GM12865 (cell line): ENCODE data around the gene GPD2.
A peak's percentile ranks its signal among the peaks of the same experiment; 100 is the strongest.
"Not testable (repeated sequence)": the region's sequence is repeated elsewhere in the genome, so short reads cannot be mapped to it uniquely, and the experiment has no call there.

Experiments
- DNase-seq: peaks from one replicate; pipeline ENCODE4 v3.0.0; 2010; ENCODE audit warnings: low read depth
- H3K4me3 ChIP-seq: 2 replicates; pipeline ENCODE4 v1.5.1; 2011; ENCODE audit warnings: mild to moderate bottlenecking, low read depth, low read length, control low read depth
- TF ChIP-seq, protein P1 (sequence below): IDR thresholded peaks from 2 replicates; pipeline ENCODE4 v1.5.1; 2011; ENCODE audit warnings: low read length, control low read depth, low read depth, inconsistent platforms; ENCODE audit not compliant: insufficient read depth; ENCODE audit errors: missing control alignments

Gene GPD2

DNA sequence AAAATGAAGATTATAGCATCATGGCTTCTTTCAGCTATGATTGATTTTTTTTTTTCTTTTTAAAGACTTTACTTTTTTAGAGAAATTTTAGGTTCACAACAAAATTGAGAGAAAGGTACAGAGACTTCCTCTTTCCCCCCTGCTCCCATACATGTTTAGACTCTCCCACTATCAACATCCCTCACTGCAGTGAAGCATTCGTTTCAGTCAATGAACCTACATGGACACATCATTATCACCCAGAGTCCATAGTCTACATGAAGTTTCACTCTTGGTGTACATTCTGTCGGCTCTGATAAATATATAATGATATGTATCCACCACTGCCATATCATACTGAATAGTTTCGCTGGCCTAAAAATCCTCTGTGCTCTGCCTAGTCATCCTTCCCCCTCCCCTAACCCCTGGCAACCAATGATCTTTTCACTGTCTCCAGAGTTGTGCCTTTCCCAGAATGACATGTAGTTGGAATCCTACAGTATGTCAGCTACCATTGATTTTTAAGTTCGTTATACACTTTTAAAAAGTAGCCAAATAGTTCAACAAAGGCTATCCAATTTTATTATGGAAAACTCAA, 86.8 kb downstream of the GPD2 start:
- TF ChIP-seq, protein P1, sequence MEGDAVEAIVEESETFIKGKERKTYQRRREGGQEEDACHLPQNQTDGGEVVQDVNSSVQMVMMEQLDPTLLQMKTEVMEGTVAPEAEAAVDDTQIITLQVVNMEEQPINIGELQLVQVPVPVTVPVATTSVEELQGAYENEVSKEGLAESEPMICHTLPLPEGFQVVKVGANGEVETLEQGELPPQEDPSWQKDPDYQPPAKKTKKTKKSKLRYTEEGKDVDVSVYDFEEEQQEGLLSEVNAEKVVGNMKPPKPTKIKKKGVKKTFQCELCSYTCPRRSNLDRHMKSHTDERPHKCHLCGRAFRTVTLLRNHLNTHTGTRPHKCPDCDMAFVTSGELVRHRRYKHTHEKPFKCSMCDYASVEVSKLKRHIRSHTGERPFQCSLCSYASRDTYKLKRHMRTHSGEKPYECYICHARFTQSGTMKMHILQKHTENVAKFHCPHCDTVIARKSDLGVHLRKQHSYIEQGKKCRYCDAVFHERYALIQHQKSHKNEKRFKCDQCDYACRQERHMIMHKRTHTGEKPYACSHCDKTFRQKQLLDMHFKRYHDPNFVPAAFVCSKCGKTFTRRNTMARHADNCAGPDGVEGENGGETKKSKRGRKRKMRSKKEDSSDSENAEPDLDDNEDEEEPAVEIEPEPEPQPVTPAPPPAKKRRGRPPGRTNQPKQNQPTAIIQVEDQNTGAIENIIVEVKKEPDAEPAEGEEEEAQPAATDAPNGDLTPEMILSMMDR: no peak
- no peak for DNase-seq
- H3K4me3 ChIP-seq: no peak overlapping the region

DNA sequence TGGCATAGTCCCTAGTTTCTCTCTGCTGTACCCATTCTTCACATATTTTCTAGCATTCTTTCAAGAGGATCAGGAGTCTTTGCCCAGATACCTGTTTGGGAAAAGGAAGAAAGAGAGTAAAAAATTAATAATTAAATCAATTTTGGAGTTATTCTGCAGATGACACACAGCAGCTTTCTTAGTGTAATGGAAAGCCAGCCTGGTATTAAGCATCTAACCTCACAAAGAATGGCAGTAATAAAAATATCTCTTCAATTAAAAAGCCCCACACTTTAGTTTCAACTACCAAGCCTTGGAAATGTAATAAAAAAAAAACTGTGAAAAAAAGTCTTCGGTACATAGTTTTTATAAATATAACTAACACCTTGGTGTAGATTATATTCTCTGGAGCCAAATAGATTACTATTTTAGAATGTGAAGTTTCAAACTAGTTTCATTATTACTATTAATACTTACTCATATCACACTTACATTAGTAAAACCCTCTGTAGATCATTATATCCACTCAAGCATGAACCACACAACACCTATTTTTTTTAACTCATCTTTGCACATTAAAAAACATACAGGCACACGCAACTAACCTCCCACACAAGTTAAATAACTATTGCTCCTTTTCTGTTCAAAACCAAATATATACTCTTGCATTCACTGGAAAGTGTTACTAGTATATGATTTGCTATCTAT, 90.9 kb downstream of the GPD2 start:
- peak; percentile 71 for DNase-seq
- H3K4me3 ChIP-seq: no peak overlapping the region
- TF ChIP-seq, protein P1: no peak

DNA sequence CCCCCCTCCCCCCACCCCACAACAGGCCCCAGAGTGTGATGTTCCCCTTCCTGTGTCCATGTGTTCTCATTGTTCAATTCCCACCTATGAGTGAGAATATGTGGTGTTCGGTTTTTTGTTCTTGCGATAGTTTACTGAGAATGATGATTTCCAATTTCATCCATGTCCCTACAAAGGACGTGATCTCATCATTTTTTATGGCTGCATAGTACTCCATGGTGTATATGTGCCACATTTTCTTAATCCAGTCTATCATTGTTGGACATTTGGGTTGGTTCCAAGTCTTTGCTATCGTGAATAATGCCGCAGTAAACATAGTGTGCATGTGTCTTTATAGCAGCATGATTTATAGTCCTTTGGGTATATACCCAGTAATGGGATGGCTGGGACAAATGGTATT, 92.4 kb downstream of the GPD2 start:
- DNase-seq, H3K4me3 ChIP-seq: not testable (repeated sequence)

GRCh38 chr2:156532989-156533388, 96.8 kb downstream of the GPD2 start:
- DNase-seq: peak; percentile 35
- H3K4me3 ChIP-seq: no peak overlapping the region
- TF ChIP-seq, protein P1: no peak

DNA sequence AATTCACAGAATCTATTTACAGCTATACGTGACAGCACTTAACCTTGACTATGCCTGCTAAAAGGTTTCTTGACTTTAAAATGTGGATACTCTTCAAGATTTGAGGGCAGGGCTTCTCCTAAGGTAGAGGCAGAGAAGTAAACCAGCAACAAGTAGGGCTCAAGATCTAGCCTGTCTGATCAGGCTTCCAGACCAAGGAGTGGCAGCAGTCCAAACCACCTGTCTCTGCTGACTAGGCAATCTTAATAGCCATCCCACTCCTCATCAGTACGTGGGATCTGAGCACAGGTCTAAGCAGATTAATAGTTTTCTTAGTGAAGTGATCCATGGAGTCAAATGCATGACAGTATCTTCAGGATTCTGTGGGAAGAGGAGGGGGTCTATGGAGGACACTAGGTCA, 100.4 kb downstream of the GPD2 start:
- no peak overlapping the region for H3K4me3 ChIP-seq
- TF ChIP-seq, protein P1: no peak
- no peak for DNase-seq

DNA sequence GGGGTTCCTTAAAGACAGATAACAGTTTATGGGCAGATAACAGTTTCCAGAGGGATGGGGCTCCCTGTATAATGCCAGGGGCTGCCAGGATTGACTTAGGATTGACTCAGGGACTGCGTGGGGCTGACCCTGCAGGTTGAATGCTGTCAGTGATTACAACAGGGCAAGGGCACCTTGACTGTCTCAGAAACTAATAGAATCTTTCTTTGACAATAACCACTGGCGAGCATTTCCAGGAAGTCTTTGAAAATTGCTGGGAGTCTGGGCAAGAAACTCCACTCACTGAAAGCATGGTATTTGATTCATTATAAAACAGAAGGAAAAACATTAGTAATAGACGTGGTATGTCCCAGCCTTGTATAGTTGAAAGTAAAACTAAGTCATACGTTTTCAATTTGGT, 101.0 kb downstream of the GPD2 start:
- TF ChIP-seq, protein P1: no peak
- DNase-seq: no peak
- no peak overlapping the region for H3K4me3 ChIP-seq

GRCh38 chr2:156538083-156538504, 101.9 kb downstream of the GPD2 start:
- TF ChIP-seq, protein P1: no peak
- no peak for DNase-seq
- H3K4me3 ChIP-seq: no peak overlapping the region
